ENCODE data around the gene CERT1. TPM values are rescaled to one million over a fixed set of nuclear protein-coding genes. Genes with fewer than 3 reads are reported as not detected.

The CERT1 gene
- total and polyA plus RNA-seq, 9 of the 15 experiments (the other 6 are each of a cell fraction or from before 2014, with no cell fraction given): 3.4 to 24.7 (median 9.8) TPM

DNA sequence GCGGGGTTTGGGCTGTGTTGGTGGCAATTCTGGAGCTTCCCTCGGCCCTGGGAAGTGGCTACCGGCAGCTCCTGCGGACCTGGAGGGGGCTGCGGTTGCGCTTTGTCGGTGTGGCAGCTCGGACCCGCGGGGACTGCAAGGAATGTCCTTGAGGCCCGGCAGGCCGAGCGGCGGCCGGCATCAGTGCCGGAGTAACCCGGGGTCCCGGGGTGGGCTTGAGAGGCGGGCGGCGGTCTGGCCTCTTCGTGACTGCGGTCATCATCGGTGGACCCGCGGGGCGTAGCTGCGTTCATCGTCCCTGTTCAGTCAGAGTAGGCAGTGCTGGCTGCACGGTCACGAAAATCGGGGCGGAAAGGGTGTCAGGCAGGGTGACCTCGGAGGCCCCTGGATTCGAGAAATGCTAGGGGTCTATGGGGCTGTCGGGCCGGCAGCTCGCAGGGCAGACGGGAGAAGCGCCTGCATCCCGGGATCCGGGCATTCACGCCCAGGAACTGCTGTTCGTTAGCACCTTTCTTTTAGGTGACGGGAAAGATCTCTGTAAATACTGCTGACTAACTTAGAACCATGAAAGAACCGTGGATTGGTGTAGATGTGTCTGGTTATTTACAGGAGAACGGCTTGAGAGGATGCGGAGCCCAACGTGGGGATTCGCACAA, 173.9 kb downstream of the CERT1 start (continued):
- TF ChIP-seq TRIM24 (IDR thresholded peaks at IDR 0.05) (no peak), CBFA2T2 (conservative IDR thresholded peaks at IDR 0.05) (no peak), SAP30 (IDR thresholded peaks at IDR 0.05; ENCODE audit: borderline replicate concordance, insufficient read depth, low read depth, low read length, poor library complexity, severe bottlenecking) (peak; percentile 81), NR4A1 (CRISPR knock-in tag; IDR thresholded peaks at IDR 0.05) (no peak), NR4A1 (tag; IDR thresholded peaks at IDR 0.05) (no peak), CHCHD3 (CRISPR knock-in tag; IDR thresholded peaks at IDR 0.05) (no peak), ZNF316 (IDR thresholded peaks at IDR 0.05) (peak; percentile 56), ARNT (IDR thresholded peaks at IDR 0.05) (no peak), PHB (CRISPR knock-in tag; IDR thresholded peaks at IDR 0.05) (no peak), FOS (IDR thresholded peaks at IDR 0.05; ENCODE audit: extremely low read depth, insufficient read length) (no peak), ZBTB7A (IDR thresholded peaks at IDR 0.05; ENCODE audit: borderline replicate concordance, control insufficient read depth, low read depth, low read length) (peak; percentile 51; the same call in 1 of the 2 replicates), FIP1L1 (IDR thresholded peaks at IDR 0.05; ENCODE audit: low read depth, low read length, poor library complexity, severe bottlenecking) (peak; percentile 31), CREM (IDR thresholded peaks at IDR 0.05; ENCODE audit: low read depth) (peak; percentile 9; the same call in 1 of the 2 replicates), ZNF146 (CRISPR knock-in tag; IDR thresholded peaks at IDR 0.05; ENCODE audit: unreplicated experiment) (no peak), ZNF444 (CRISPR knock-in tag; IDR thresholded peaks at IDR 0.05) (no peak)
- TF ChIP-seq, protein P1, sequence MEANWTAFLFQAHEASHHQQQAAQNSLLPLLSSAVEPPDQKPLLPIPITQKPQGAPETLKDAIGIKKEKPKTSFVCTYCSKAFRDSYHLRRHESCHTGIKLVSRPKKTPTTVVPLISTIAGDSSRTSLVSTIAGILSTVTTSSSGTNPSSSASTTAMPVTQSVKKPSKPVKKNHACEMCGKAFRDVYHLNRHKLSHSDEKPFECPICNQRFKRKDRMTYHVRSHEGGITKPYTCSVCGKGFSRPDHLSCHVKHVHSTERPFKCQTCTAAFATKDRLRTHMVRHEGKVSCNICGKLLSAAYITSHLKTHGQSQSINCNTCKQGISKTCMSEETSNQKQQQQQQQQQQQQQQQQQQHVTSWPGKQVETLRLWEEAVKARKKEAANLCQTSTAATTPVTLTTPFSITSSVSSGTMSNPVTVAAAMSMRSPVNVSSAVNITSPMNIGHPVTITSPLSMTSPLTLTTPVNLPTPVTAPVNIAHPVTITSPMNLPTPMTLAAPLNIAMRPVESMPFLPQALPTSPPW (CRISPR knock-in tag; IDR thresholded peaks at IDR 0.05): peak; percentile 10; the same call in 1 of the 2 replicates
- TF ChIP-seq, protein P2, sequence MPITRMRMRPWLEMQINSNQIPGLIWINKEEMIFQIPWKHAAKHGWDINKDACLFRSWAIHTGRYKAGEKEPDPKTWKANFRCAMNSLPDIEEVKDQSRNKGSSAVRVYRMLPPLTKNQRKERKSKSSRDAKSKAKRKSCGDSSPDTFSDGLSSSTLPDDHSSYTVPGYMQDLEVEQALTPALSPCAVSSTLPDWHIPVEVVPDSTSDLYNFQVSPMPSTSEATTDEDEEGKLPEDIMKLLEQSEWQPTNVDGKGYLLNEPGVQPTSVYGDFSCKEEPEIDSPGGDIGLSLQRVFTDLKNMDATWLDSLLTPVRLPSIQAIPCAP (CRISPR knock-in tag; IDR thresholded peaks at IDR 0.05; ENCODE audit: borderline replicate concordance): no peak
- TF ChIP-seq, protein P3, sequence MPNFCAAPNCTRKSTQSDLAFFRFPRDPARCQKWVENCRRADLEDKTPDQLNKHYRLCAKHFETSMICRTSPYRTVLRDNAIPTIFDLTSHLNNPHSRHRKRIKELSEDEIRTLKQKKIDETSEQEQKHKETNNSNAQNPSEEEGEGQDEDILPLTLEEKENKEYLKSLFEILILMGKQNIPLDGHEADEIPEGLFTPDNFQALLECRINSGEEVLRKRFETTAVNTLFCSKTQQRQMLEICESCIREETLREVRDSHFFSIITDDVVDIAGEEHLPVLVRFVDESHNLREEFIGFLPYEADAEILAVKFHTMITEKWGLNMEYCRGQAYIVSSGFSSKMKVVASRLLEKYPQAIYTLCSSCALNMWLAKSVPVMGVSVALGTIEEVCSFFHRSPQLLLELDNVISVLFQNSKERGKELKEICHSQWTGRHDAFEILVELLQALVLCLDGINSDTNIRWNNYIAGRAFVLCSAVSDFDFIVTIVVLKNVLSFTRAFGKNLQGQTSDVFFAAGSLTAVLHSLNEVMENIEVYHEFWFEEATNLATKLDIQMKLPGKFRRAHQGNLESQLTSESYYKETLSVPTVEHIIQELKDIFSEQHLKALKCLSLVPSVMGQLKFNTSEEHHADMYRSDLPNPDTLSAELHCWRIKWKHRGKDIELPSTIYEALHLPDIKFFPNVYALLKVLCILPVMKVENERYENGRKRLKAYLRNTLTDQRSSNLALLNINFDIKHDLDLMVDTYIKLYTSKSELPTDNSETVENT (CRISPR knock-in tag; IDR thresholded peaks at IDR 0.05): no peak
- TF ChIP-seq, protein P4, sequence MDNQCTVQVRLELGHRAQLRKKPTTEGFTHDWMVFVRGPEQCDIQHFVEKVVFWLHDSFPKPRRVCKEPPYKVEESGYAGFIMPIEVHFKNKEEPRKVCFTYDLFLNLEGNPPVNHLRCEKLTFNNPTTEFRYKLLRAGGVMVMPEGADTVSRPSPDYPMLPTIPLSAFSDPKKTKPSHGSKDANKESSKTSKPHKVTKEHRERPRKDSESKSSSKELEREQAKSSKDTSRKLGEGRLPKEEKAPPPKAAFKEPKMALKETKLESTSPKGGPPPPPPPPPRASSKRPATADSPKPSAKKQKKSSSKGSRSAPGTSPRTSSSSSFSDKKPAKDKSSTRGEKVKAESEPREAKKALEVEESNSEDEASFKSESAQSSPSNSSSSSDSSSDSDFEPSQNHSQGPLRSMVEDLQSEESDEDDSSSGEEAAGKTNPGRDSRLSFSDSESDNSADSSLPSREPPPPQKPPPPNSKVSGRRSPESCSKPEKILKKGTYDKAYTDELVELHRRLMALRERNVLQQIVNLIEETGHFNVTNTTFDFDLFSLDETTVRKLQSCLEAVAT (IDR thresholded peaks at IDR 0.05): no peak
